Lower lobe of right lung (tissue), 2 donors: ENCODE data around the gene HOTAIR. TPM values are rescaled to one million over a fixed set of nuclear protein-coding genes. Genes with fewer than 3 reads are reported as not detected.

Source experiments
- ATAC-seq, 2 donors: fragments of 200-7000 bp; cut with Tn5 transposase; one replicate each; pipeline ENCODE4 v1.9.1; 2020 to 2022; ENCODE audit warnings: mild to moderate bottlenecking in 2 of 2, moderate library complexity in 2 of 2
- DNase-seq: peaks from one replicate; pipeline ENCODE4 v3.0.0-alpha.2; 2020
- H3K27ac ChIP-seq: fragments of 200-600 bp; one replicate; pipeline ENCODE4 v1.8.0; 2022
- H3K27me3 ChIP-seq: fragments of 200-600 bp; one replicate; pipeline ENCODE4 v1.8.0; 2022; ENCODE audit warnings: low read depth
- H3K36me3 ChIP-seq: fragments of 200-600 bp; one replicate; pipeline ENCODE4 v1.8.0; 2022; ENCODE audit warnings: mild to moderate bottlenecking
- H3K4me1 ChIP-seq: fragments of 200-600 bp; one replicate; pipeline ENCODE4 v1.8.0; 2022
- H3K4me3 ChIP-seq: fragments of 200-600 bp; one replicate; pipeline ENCODE4 v1.8.0; 2022; ENCODE audit warnings: mild to moderate bottlenecking
- H3K9me3 ChIP-seq: fragments of 200-600 bp; one replicate; pipeline ENCODE4 v1.8.0; 2022
- intact Hi-C: fragments of 100-400 bp; cut with DNase I; formaldehyde crosslinking; loops from one replicate; pipeline ENCODE4 v1.11.0; 2022
- total RNA-seq: library from RNA; stranded (reverse); fragmentation: NEBNext Ultra II Directional; extraction: Animal tissue kit (Norgen Biotek cat#: 25700); gene quantifications from one replicate; pipeline ENCODE4 v1.2.1, GENCODE V29; 2021
- TF ChIP-seq, protein P1 (sequence below): fragments of 200-600 bp; IDR thresholded peaks from one replicate; pipeline ENCODE4 v1.8.0; 2022; ENCODE audit warnings: antibody characterized with exemption, mild to moderate bottlenecking
- donor health status: DM: no; HTN: yes; CAD: no; lungs with severe emphysema.

The HOTAIR gene
- total RNA-seq, 1 donor from 2014 or later: not detected

DNA sequence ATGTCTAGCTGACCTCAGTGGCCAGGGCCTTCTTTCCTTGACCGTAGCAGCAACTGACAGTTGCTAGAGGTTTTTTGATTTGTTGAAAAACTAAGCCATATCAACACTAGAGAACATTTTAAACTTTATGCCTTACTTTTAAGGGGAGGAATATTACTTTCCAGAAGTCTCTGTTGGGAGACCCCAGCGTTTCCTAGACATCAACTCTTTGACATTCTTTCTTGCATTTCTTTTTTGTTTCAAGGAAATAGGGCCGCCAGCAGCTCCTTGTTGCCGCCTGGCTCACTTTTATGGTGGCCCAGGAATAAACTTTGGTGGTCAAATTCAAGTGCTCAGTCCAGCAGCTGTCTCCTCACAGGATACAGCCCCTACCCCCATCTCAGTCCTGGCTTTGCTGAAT, 4.3 kb downstream of the HOTAIR start:
- no peaks in the 10 kb centered on the region for H3K36me3 ChIP-seq
- intact Hi-C loops: no loop called here
- peaks cover 22% of the 10 kb centered on the region for H3K4me1 ChIP-seq
- DNase-seq: no peak
- no peak overlapping the region for H3K27ac ChIP-seq
- ATAC-seq: no peak
- H3K27me3 ChIP-seq: peaks cover 98% of the 10 kb centered on the region
- H3K4me3 ChIP-seq: no peak overlapping the region
- TF ChIP-seq, protein P1, sequence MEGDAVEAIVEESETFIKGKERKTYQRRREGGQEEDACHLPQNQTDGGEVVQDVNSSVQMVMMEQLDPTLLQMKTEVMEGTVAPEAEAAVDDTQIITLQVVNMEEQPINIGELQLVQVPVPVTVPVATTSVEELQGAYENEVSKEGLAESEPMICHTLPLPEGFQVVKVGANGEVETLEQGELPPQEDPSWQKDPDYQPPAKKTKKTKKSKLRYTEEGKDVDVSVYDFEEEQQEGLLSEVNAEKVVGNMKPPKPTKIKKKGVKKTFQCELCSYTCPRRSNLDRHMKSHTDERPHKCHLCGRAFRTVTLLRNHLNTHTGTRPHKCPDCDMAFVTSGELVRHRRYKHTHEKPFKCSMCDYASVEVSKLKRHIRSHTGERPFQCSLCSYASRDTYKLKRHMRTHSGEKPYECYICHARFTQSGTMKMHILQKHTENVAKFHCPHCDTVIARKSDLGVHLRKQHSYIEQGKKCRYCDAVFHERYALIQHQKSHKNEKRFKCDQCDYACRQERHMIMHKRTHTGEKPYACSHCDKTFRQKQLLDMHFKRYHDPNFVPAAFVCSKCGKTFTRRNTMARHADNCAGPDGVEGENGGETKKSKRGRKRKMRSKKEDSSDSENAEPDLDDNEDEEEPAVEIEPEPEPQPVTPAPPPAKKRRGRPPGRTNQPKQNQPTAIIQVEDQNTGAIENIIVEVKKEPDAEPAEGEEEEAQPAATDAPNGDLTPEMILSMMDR: no peak
- no peaks in the 10 kb centered on the region for H3K9me3 ChIP-seq

DNA sequence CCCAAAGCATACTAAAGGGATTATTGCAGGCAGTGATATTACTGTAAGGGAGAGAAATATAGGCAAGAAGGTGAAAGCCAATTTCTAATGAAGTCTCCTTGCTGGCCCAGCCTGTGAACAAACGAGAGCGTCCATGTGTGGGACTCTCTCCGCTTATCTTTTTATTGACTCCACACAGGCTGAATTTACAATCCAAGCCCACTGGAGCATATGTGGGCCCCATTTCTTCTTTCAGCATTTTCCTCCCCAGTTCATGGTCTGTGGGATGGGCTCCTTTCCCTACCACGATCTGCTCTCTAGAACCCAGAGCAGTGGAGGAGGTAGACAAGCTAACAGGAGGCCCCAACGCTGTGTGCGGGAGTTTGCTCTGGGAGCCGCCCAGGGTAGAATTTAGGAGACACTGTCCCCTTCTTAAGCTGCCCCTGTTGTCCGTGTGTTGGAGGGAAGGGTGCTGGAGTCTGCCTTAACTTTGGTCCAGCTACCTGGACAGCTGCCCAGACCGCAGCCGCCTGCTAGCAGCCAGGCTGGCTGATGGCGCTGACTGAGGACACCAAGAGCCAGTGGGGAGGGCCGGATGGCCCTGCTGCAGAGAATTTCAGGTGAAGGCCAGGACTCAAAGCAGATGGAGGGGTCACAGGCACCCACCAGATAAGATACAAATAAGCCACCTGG, 5.0 kb downstream of the HOTAIR start:
- no peak overlapping the region for H3K27ac ChIP-seq
- ATAC-seq: no peak

DNA sequence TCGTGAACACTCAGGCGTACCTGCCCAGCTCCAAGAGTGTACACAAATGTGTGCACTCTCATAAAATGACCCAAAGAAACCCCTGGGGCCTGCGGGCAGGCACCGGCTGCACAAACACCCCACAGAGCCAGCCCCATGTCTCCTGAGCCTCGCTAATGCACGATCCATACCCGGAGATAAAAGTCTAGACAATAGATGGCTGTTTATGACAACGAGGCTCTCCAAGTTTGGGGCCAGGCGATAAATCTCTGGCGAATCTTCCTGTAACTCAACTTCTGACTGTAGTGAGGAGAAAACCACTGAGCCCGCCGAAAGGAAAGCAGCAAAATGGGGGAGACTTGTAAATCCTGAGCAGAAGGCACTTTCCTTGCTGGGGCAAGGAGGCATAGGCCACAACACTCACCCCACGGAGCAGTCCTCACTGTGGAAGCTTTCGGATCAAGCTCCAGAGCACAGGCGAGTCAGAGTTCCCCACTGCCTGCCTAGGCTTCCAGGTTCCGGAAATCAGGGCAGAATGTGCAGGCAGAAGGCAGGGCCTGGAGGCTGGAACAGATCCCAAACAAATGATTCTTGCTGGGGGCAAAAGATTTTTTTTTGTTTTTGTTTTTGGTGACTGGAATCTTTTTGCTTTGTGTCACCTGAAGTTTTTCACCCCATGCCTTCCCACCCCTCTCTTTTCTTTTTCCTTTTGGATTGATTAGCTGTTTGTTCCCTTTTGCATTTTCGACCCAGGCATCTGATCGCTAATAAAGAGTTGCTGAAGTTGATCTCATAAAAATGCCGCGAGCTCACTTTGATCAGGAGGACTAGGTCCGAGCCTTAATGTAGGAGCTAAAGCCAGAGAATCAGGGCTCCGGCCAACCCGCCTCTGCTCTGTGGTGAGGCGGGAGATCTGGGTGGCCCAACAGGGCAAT, 6.3 kb downstream of the HOTAIR start:
- peaks cover 13% of the 10 kb centered on the region for H3K4me1 ChIP-seq
- TF ChIP-seq, protein P1: no peak
- H3K27ac ChIP-seq: no peak overlapping the region
- no peaks in the 10 kb centered on the region for H3K36me3 ChIP-seq
- DNase-seq (no peak), ATAC-seq (no peak)
- intact Hi-C loops: no loop called here
- H3K27me3 ChIP-seq: peaks cover 100% of the 10 kb centered on the region
- H3K4me3 ChIP-seq: no peak overlapping the region
- no peaks in the 10 kb centered on the region for H3K9me3 ChIP-seq

More for the DNA sequence above, 5.0 kb downstream of the HOTAIR start:
- no peaks in the 10 kb centered on the region for H3K9me3 ChIP-seq
- peaks cover 98% of the 10 kb centered on the region for H3K27me3 ChIP-seq
- H3K4me3 ChIP-seq: no peak overlapping the region
- TF ChIP-seq, protein P1: no peak
- peaks cover 17% of the 10 kb centered on the region for H3K4me1 ChIP-seq
- DNase-seq: no peak
- intact Hi-C loops: no loop called here
- no peaks in the 10 kb centered on the region for H3K36me3 ChIP-seq

DNA sequence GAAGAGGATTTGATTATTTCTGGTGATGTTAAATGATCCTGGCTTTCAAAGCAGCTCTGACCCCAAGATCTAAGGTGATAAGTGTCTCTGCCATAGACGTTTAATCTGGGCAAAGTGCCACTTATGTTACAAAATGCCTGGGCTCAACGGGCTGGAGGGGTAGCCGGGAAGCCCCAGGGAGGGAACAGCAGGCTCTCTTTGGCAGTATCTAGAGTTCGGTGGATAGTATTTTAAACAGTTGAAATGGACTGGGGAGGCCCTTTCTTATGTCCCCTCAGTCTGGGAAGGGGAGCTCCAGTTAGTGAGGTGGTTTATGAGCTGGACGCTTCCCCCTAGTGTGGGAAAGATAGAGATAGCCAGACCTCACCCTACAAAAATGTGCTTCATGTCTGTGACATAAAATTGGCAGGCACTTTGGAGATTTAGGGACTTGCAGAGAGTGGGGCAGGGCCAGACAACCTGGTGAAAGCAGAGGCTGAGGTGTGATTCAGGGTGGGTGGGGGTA, 7.3 kb downstream of the HOTAIR start:
- TF ChIP-seq, protein P1: no peak
- Histone ChIP-seq H3K4me1 (peaks cover 13% of the 10 kb centered on the region), H3K36me3 (no peaks in the 10 kb centered on the region), H3K4me3 (no peak overlapping the region), H3K27me3 (peaks cover 100% of the 10 kb centered on the region), H3K27ac (no peak overlapping the region), H3K9me3 (no peaks in the 10 kb centered on the region)
- intact Hi-C loops: no loop called here
- DNase-seq (no peak), ATAC-seq (no peak)

DNA sequence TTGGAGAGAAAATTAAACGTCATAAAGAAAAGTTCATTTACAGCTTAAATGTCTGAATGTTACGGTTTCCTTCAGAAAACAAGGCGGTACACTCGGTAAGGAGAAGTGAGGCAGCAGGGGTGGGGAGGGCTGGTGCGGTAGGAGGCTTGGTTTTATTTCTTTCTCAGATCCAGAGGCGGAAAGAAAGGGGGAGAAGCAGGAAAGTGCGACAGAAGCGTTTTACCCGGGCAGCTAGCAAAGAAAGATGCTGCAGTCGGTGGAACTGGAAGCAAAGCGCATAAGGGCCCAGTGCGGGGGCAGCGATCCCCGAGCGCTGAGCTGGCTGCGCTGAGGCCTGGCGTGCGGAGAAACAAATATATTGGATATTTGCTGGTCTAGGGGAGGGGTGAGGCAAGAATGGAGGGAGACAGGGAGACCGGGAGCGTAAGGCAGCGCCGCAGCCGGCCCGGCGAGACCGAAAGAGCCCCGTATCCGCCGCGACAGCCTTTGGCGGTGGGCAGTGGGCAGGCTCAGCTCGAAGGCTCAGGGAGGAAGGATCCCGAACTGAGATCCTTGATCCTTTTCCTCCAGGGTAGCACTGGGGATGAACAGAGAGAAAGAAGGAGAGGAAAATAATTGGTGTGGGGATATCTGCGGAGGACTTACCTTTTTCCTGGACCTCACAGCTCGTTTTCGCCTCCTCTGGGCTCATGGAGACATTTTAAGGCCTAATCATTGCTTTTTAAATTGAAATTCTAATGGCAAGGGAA, 8.2 kb downstream of the HOTAIR start:
- intact Hi-C loops: no loop called here
- Histone ChIP-seq H3K4me1 (peaks cover 13% of the 10 kb centered on the region), H3K27ac (no peak overlapping the region), H3K36me3 (no peaks in the 10 kb centered on the region), H3K27me3 (peaks cover 100% of the 10 kb centered on the region), H3K4me3 (no peak overlapping the region), H3K9me3 (no peaks in the 10 kb centered on the region)
- ATAC-seq: no peak
- TF ChIP-seq, protein P1: no peak
- DNase-seq: no peak
